NCI-H2196 treated with DMSO at 0.1 percent for 48 hours (cell line): ENCODE data around the gene GLYR1.

Experiments used
- DNase-seq: peaks from one replicate; lab custom pipeline; 2025; ENCODE audit not compliant: unreplicated experiment; lab: John Stamatoyannopoulos, UW

Gene GLYR1

DNA sequence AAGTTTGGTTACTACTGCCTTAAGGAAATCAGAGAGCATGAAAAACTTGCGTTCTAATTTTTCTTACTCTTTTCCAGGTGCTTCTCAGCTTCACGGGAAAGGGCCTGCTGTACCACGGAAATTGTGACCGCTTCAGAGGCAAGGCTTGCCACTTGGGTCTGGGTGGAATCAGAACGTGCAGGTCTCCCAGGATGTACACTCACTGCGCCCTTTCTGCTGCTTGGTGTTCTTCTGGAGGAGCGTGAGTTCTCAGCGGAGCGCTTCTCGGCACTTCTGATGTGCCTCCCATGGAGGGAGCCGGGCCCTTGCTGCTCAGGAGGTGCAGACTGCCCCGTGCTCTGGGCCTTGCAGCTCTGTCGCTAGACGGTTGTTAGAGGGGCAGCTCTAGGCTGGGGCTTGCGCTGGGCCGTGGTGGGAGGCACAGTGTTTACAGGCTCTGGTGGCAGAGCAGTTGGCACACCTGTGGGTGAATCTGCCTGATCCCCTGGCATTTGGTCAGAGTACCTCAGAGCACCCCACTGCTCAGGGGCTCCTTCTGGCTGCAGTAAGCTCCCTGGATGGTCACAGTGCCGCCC lies 33.0 kb upstream of the GLYR1 start:
- DNase-seq, result no peak

GRCh38 chr16:4879049-4879448 lies 32.0 kb upstream of the GLYR1 start:
- no peak for DNase-seq

DNA sequence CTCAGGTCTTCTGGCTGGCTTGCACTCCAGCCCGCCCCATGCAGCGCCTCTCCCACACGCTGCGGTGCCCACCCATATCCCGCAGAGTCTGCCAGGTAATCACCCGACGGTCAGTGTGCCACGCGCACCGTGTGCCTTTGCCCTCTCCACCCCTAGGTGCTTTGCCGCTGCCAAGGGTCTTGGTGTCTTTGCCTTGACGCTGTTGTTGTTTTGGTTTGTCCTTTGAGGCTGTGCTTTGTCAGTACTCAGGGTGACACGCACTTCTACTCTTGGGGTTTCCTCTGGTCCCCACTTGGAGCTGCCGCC lies 30.2 kb upstream of the GLYR1 start:
- DNase-seq, result no peak

GRCh38 chr16:4876646-4877379 lies 29.7 kb upstream of the GLYR1 start:
- no peak for DNase-seq

- DNase-seq, result no peak
Observed at GRCh38 chr16:4874666-4875065, 27.6 kb upstream of the GLYR1 start.

- DNase-seq, result no peak
Observed at GRCh38 chr16:4873091-4873490, 26.0 kb upstream of the GLYR1 start.

GRCh38 chr16:4871071-4871470 lies 24.0 kb upstream of the GLYR1 start:
- DNase-seq, result no peak

DNA sequence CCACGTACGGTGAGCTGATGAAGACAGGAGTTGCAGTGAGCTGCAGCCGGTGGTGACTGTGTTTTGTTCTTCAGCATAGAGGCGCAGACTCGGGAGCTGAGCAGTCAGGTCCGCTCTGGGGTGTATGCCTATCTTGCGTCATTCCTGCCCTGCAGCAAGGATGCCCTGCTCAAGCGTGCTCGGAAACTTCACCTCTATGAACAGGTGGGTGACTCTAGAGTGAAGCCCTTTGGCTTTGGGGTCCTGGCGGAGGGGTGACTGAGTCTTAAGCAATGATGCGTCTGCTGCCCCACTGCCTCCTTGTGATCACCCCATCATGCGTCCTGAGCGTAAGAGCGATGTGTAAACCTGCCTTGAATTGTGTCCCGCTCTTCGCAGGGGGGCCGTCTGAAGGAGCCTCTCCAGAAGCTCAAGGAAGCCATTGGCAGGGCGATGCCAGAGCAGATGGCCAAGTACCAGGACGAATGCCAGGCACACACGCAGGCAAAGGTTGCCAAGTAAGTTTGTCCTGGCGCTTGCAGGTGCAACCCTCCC lies 23.1 kb upstream of the GLYR1 start:
- no peak for DNase-seq

GRCh38 chr16:4869147-4869805 lies 22.2 kb upstream of the GLYR1 start:
- DNase-seq, result no peak

DNA sequence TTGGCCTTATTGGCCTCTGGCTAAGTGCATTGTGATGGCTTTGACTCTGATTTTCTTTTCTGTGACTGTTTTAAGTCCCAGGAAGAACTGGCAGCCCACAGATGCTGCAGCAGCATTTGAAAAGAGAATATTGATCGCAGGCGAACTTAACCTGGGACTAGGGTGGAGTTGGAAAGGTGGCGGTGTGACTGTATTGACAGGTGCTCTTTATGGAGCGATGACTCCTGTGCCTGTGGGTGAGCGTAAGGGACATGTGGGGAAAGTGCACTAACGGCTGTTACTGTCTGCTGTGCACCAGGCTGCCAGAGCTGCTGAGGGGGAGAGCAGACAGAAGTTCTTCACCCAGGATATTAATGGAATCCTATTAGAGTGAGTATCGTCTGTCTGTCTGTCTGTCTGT lies 21.4 kb upstream of the GLYR1 start:
- DNase-seq, result no peak

GRCh38 chr16:4868026-4868425 lies 20.9 kb upstream of the GLYR1 start:
- no peak for DNase-seq

GRCh38 chr16:4866586-4866985 lies 19.5 kb upstream of the GLYR1 start:
- no peak for DNase-seq

DNA sequence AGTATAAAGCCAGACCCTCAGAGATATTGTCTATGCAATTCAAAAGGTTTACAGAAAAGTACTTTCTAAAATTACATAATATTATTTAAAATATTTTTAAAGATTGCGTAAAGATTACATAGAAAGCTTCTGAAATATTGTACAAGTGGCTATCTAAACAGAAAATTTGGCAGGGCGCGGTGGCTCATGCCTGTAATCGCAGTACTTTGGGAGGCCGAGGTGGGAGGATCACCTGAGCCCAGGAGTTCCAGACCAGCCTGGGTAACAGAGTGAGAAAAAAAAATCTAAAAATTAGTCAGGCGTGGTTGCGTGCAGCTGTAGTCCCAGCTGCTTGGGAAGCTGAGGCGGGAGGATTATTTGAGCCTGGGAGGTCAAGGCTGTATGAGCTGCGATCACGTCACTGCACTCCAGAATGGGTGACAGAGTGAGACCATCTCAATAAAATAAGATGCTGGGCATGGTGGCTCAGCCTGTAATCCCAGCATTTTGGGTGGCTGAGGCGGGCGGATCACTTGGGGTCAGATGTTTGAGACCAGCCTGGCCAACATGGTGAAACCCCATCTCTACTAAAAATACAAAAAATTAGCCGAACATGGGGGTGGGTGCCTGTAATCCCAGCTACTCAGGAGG lies 18.3 kb upstream of the GLYR1 start:
- no peak for DNase-seq

- DNase-seq, result no peak
Observed at GRCh38 chr16:4864728-4865127, 17.6 kb upstream of the GLYR1 start.

GRCh38 chr16:4862639-4863038 lies 15.6 kb upstream of the GLYR1 start:
- DNase-seq, result no peak

DNA sequence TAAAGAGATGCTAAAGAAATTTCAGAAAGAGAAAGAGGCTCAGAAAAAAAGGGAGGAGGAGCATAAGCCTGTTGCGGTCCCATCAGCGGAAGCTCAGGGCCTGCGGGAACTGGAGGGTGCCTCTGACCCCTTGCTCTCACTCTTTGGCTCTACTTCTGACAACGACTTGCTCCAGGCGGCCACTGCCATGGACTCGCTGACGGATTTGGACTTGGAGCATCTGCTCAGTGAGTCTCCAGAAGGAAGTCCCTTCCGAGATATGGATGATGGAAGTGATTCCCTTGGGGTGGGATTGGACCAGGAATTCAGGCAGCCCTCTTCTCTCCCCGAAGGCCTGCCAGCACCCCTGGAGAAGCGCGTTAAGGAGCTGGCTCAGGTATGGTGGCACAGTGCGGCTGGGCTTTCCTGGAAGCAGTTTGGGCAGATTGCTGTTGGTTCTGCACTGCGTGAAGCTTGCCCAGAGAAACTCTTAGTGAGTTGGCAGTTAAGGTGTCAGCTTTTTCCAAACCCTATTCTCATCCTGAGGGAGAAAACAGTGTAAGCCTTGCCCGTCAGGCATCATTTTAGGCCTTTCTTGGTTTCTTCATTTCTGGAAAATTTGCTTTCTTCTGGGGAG lies 13.7 kb upstream of the GLYR1 start:
- no peak for DNase-seq

- DNase-seq, result no peak
Observed at GRCh38 chr16:4859900-4860255, 12.8 kb upstream of the GLYR1 start.

DNA sequence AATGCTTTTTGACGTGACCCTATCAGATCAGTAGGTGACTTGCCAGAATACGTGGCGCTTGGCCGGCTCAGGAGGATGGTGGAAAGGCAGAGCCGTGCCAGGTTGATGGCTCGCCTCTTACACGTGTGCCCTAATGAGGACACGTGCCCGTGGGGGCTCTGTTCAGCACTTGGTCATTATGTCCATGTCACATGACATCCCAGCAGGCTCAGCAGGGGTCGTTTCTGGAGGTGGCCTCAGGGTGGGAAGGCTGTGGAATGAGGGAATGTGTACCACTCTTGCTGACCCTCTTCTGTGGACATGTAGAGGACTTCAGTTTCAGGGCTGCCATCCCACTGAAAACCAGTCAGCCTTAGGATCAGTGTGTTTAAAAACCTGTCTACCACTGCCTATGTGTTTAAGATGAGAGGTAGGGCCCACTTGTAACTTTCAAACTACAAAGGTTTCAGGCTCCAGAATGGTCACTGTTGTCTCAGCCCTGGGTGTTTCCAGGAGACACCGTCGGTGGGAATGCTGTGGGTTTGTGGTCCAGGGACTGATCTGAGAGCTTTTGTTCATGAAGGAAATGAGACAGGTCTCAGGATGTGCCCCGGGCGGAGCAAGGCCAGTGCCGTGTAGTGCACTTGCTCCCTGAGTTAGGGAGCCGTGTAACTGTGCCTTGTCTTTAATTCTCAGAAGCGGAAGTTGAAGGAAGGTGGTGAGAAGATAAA lies 12.3 kb upstream of the GLYR1 start:
- no peak for DNase-seq

DNA sequence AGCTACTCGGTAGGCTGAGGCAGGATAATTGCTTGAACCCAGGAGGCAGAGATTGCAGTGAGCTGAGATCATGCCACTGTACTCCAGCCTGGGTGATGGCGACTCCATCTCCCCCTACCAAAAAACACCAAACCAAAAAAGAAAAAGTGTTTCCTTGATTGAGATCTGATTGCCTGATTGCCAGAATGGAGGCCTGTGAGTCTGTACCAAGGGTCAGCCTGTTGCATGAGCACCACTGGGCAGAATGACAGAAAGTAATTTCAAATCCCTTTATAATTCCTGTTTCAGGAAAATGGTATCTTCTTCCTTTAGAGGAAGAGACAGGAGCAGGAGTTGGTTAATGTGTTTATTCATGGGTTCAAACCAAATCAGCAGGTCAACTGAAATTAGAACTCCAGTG lies 8.7 kb upstream of the GLYR1 start:
- DNase-seq, result no peak

DNA sequence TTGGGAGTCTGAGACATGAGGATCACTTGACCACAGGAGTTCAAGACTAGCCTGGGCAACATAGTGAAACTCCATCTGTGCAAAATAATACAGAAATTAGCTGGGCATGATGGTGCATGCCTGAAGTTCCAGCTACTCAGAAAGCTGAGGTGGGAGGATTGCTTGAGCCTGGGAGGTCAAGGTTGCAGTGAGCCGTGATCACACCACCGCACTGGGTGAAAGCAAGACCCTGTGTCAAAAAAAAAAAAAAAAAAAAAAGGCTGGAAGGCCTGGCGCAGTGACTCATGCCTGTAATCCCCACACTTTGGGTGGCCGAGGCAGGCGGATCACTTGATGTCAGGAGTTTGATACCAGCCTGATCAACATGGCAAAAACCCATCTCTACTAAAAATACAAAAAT lies 8.3 kb upstream of the GLYR1 start:
- DNase-seq, result no peak

GRCh38 chr16:4852221-4852872 lies 5.3 kb upstream of the GLYR1 start:
- no peak for DNase-seq
